ENCODE results near the gene TF.

Gene TF

DNA sequence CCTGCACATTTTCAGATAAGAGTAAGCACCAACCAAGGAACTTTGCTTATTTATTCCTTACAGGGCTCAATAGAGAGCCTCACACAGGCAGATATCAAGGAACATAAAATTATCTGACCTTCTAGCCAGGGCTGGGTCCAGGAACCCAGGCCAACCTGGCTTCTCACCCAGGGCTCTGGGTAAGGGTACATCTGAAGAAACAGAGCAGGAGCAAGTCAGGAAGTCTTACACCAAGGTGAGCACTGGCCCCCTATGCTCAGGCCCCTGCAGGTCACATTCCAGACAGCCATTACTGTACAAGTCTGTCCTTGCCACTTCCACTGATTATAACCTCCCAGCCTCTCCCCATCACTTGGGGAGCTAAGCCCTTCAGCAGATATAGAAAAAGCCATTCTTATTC, 19.1 kb downstream of the TF start:
- Histone ChIP-seq H2BK5ac (ENCODE audit: low read depth, low read length, poor library complexity, severe bottlenecking) (no peak overlapping the region), H3K23ac (ENCODE audit: low read length in 2 of 2) (no peak overlapping the region), H2AFZ (ENCODE audit: low read depth, low read length) (no peak overlapping the region)

DNA sequence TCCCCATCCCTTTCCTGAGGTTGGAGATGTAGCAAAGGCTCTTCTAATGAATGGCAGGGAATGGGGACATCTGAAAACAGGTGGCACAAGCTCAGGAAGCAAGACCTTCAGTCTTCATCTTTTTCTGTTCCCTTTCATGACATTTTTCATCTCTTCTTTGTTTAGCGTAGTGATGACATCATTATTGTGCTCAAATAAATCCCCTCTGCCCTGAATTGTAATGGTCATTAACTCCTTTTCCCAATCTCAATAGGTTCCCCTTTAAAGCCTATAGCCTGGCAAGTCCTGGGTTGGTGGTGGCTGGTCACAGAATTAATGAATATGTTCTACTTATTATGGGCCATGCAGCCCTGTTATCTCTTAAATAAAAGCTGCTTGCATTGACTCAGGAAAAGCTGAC, 21.4 kb downstream of the TF start:
- DNase-seq: no peak
- H3K36me3 ChIP-seq (ENCODE audit: control insufficient read depth in 1 of 2, insufficient read depth in 2 of 2, low read depth in 1 of 2, low read length in 2 of 2): no peaks in the 10 kb centered on the region
- H3K4ac ChIP-seq (ENCODE audit: low read depth in 1 of 2, low read length in 2 of 2): no peak overlapping the region

More for the DNA sequence above, 19.1 kb downstream of the TF start:
- DNase-seq: no peak
- Histone ChIP-seq H3K4me2 (ENCODE audit: low read length, poor library complexity, severe bottlenecking) (no peak overlapping the region), H3K27me3 (ENCODE audit: control insufficient read depth in 1 of 2, insufficient read depth in 1 of 2, low read length in 2 of 2) (peaks cover 0 to 16% of the 10 kb centered on the region in 2 experiments), H4K91ac (ENCODE audit: low read length) (no peak overlapping the region), H3K79me1 (replicated peaks; ENCODE audit: low read length, poor library complexity, severe bottlenecking) (no peaks in the 10 kb centered on the region), H2AK5ac (ENCODE audit: low read length, severe bottlenecking) (no peak overlapping the region), H3K18ac (ENCODE audit: low read depth in 1 of 2, low read length in 2 of 2) (no peak overlapping the region), H3K4me1 (ENCODE audit: control insufficient read depth, insufficient read depth, low read depth, low read length) (no peaks in the 10 kb centered on the region), H3K27ac (ENCODE audit: low read length, poor library complexity, severe bottlenecking) (no peak overlapping the region), H3K4ac (ENCODE audit: low read depth in 1 of 2, low read length in 2 of 2) (no peak overlapping the region), H2BK120ac (ENCODE audit: low read depth, low read length) (no peak overlapping the region), H3K14ac (ENCODE audit: low read length in 2 of 2) (no peak overlapping the region), H3K36me3 (ENCODE audit: control insufficient read depth in 1 of 2, insufficient read depth in 2 of 2, low read depth in 1 of 2, low read length in 2 of 2) (no peaks in the 10 kb centered on the region), H3K4me3 (ENCODE audit: insufficient read depth in 1 of 2, low read depth in 1 of 2, low read length in 2 of 2) (no peak overlapping the region), H4K8ac (ENCODE audit: low read length) (no peak overlapping the region), H3K9me3 (ENCODE audit: control insufficient read depth, low read length) (no peaks in the 10 kb centered on the region), H3K9ac (ENCODE audit: low read length) (no peak overlapping the region), H2BK12ac (ENCODE audit: low read length in 2 of 2) (no peak overlapping the region), H2BK15ac (ENCODE audit: low read depth, poor library complexity, severe bottlenecking) (no peak overlapping the region)

DNA sequence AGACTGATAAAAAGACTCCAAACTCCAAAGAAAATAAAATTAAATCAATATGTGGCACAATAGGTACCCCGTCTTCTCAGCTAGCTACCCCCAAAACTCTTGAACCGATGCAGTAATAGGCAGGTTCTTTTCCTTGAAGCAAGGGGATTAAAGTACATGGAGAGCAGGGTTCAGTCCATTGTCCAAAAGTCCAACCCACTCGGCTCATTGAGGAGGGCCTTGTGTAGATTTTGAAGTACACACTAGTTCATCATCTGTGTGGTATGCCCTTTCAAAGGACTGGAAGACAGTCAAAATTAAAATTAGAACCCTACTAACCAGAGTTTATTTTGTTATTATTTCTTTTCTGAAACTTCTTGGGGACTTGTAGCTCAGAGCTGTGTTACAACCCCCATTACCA, 23.3 kb downstream of the TF start:
- Histone ChIP-seq H3K4me2 (ENCODE audit: low read length, poor library complexity, severe bottlenecking) (no peak overlapping the region), H4K91ac (ENCODE audit: low read length) (no peak overlapping the region), H3K4ac (ENCODE audit: low read depth in 1 of 2, low read length in 2 of 2) (no peak overlapping the region), H3K27me3 (ENCODE audit: control insufficient read depth in 1 of 2, insufficient read depth in 1 of 2, low read length in 2 of 2) (peaks cover 0 to 13% of the 10 kb centered on the region in 2 experiments), H3K23ac (ENCODE audit: low read length in 2 of 2) (no peak overlapping the region), H3K4me1 (ENCODE audit: control insufficient read depth, insufficient read depth, low read depth, low read length) (no peaks in the 10 kb centered on the region), H2BK15ac (ENCODE audit: low read depth, poor library complexity, severe bottlenecking) (no peak overlapping the region), H3K9me3 (ENCODE audit: control insufficient read depth, low read length) (no peaks in the 10 kb centered on the region), H3K4me3 (ENCODE audit: insufficient read depth in 1 of 2, low read depth in 1 of 2, low read length in 2 of 2) (no peak overlapping the region), H4K8ac (ENCODE audit: low read length) (no peak overlapping the region), H2AK5ac (ENCODE audit: low read length, severe bottlenecking) (no peak overlapping the region), H2BK12ac (ENCODE audit: low read length in 2 of 2) (no peak overlapping the region), H3K18ac (ENCODE audit: low read depth in 1 of 2, low read length in 2 of 2) (no peak overlapping the region), H2AFZ (ENCODE audit: low read depth, low read length) (no peak overlapping the region), H3K79me1 (replicated peaks; ENCODE audit: low read length, poor library complexity, severe bottlenecking) (no peaks in the 10 kb centered on the region), H3K36me3 (ENCODE audit: control insufficient read depth in 1 of 2, insufficient read depth in 2 of 2, low read depth in 1 of 2, low read length in 2 of 2) (no peaks in the 10 kb centered on the region), H3K27ac (ENCODE audit: low read length, poor library complexity, severe bottlenecking) (no peak overlapping the region), H3K14ac (ENCODE audit: low read length in 2 of 2) (no peak overlapping the region), H2BK120ac (ENCODE audit: low read depth, low read length) (no peak overlapping the region), H3K9ac (ENCODE audit: low read length) (no peak overlapping the region), H2BK5ac (ENCODE audit: low read depth, low read length, poor library complexity, severe bottlenecking) (no peak overlapping the region)
- WGBS: 73% methylated on average over 2 of the region's 3 CpGs
- no peak for DNase-seq

More for the DNA sequence above, 21.4 kb downstream of the TF start:
- H3K79me1 ChIP-seq (replicated peaks; ENCODE audit: low read length, poor library complexity, severe bottlenecking): no peaks in the 10 kb centered on the region
- H2BK12ac ChIP-seq (ENCODE audit: low read length in 2 of 2): no peak overlapping the region
- H3K14ac ChIP-seq (ENCODE audit: low read length in 2 of 2): no peak overlapping the region
- peaks cover 0 to 18% of the 10 kb centered on the region in 2 experiments for H3K27me3 ChIP-seq (ENCODE audit: control insufficient read depth in 1 of 2, insufficient read depth in 1 of 2, low read length in 2 of 2)
- H3K9me3 ChIP-seq (ENCODE audit: control insufficient read depth, low read length): no peaks in the 10 kb centered on the region
- no peak overlapping the region for H3K4me2 ChIP-seq (ENCODE audit: low read length, poor library complexity, severe bottlenecking)
- H2AFZ ChIP-seq (ENCODE audit: low read depth, low read length): no peak overlapping the region
- no peak overlapping the region for H3K4me3 ChIP-seq (ENCODE audit: insufficient read depth in 1 of 2, low read depth in 1 of 2, low read length in 2 of 2)
- no peak overlapping the region for H4K91ac ChIP-seq (ENCODE audit: low read length)
- no peak overlapping the region for H2AK5ac ChIP-seq (ENCODE audit: low read length, severe bottlenecking)
- no peaks in the 10 kb centered on the region for H3K4me1 ChIP-seq (ENCODE audit: control insufficient read depth, insufficient read depth, low read depth, low read length)
- no peak overlapping the region for H2BK120ac ChIP-seq (ENCODE audit: low read depth, low read length)
- no peak overlapping the region for H3K23ac ChIP-seq (ENCODE audit: low read length in 2 of 2)
- no peak overlapping the region for H3K9ac ChIP-seq (ENCODE audit: low read length)
- WGBS: 73% methylated on average over 1 of the region's 1 CpG
- H2BK15ac ChIP-seq (ENCODE audit: low read depth, poor library complexity, severe bottlenecking): no peak overlapping the region
- H2BK5ac ChIP-seq (ENCODE audit: low read depth, low read length, poor library complexity, severe bottlenecking): no peak overlapping the region
- no peak overlapping the region for H4K8ac ChIP-seq (ENCODE audit: low read length)
- no peak overlapping the region for H3K27ac ChIP-seq (ENCODE audit: low read length, poor library complexity, severe bottlenecking)
- H3K18ac ChIP-seq (ENCODE audit: low read depth in 1 of 2, low read length in 2 of 2): no peak overlapping the region

DNA sequence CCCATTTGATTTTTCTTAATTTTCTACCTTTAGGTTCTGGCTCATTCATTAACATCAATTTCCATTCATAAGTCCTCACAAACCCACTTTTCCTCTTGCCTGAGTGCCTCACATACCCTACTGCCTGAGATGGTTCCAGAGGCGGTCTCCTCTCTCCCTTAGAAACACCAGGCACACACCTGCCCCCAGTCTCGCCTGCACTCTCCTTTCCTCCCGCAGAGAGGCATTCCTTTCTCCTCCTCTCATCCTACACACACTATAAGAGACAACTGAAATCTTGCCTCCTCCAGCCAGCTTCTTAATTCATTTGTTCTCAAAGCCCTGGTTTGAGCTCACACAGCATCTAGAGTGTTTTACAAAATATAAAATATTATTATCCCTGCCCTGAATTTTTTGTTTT, 27.5 kb downstream of the TF start:
- DNase-seq: no peak
- no peak overlapping the region for H4K91ac ChIP-seq (ENCODE audit: low read length)
- no peak overlapping the region for H3K27ac ChIP-seq (ENCODE audit: low read length, poor library complexity, severe bottlenecking)
- no peaks in the 10 kb centered on the region for H3K4me1 ChIP-seq (ENCODE audit: control insufficient read depth, insufficient read depth, low read depth, low read length)
- H3K9ac ChIP-seq (ENCODE audit: low read length): no peak overlapping the region
- H3K4ac ChIP-seq (ENCODE audit: low read depth in 1 of 2, low read length in 2 of 2): no peak overlapping the region
- no peak overlapping the region for H3K23ac ChIP-seq (ENCODE audit: low read length in 2 of 2)
- no peak overlapping the region for H2BK12ac ChIP-seq (ENCODE audit: low read length in 2 of 2)
- no peak overlapping the region for H3K14ac ChIP-seq (ENCODE audit: low read length in 2 of 2)
- H2BK5ac ChIP-seq (ENCODE audit: low read depth, low read length, poor library complexity, severe bottlenecking): no peak overlapping the region
- no peak overlapping the region for H2AFZ ChIP-seq (ENCODE audit: low read depth, low read length)
- H4K8ac ChIP-seq (ENCODE audit: low read length): no peak overlapping the region
- H3K36me3 ChIP-seq (ENCODE audit: control insufficient read depth in 1 of 2, insufficient read depth in 2 of 2, low read depth in 1 of 2, low read length in 2 of 2): no peaks in the 10 kb centered on the region
- H3K18ac ChIP-seq (ENCODE audit: low read depth in 1 of 2, low read length in 2 of 2): no peak overlapping the region
- H3K4me3 ChIP-seq (ENCODE audit: insufficient read depth in 1 of 2, low read depth in 1 of 2, low read length in 2 of 2): no peak overlapping the region
- 47% methylated on average over 3 of the region's 3 CpGs for WGBS
- no peaks in the 10 kb centered on the region for H3K79me1 ChIP-seq (replicated peaks; ENCODE audit: low read length, poor library complexity, severe bottlenecking)
- no peak overlapping the region for H2BK15ac ChIP-seq (ENCODE audit: low read depth, poor library complexity, severe bottlenecking)
- H3K27me3 ChIP-seq (ENCODE audit: control insufficient read depth in 1 of 2, insufficient read depth in 1 of 2, low read length in 2 of 2): peaks cover 6 to 11% of the 10 kb centered on the region in 2 experiments
- H2BK120ac ChIP-seq (ENCODE audit: low read depth, low read length): no peak overlapping the region
- no peak overlapping the region for H2AK5ac ChIP-seq (ENCODE audit: low read length, severe bottlenecking)
- no peak overlapping the region for H3K4me2 ChIP-seq (ENCODE audit: low read length, poor library complexity, severe bottlenecking)
- H3K9me3 ChIP-seq (ENCODE audit: control insufficient read depth, low read length): no peaks in the 10 kb centered on the region

Measured in mesenchymal stem cell (in vitro differentiated cells and primary cell).